Gastrocnemius medialis (tissue), 4 donors: ENCODE results near the gene KIAA0319L. TPM values are rescaled to one million over a fixed set of nuclear protein-coding genes. Genes with fewer than 3 reads are reported as not detected.
"Not testable (repeated sequence)": the region's sequence is repeated elsewhere in the genome, so short reads cannot be mapped to it uniquely, and the experiment has no call there.

Experiments
- ATAC-seq, 2 donors: fragments of 150-250 bp; one replicate each; pipeline ENCODE4 v1.9.1; 2016
- DNase-seq, 2 donors: peaks; one replicate each; pipeline ENCODE4 v3.0.0-alpha.2; 2019
- H3K27ac ChIP-seq, 4 donors: fragments of 200-600 bp; sonication (generic); 1 replicate in 1 of 4; 2 replicates in 3 of 4; pipeline ENCODE4 v1.5.1; 2016 to 2018; ENCODE audit warnings: mild to moderate bottlenecking in 2 of 4, moderate library complexity in 1 of 4
- H3K27me3 ChIP-seq, 3 donors: fragments of 200-600 bp; sonication (generic) in 2 of 3; 1 replicate in 1 of 3; 2 replicates in 2 of 3; pipeline versions ENCODE4 v1.5.1 to v1.6.0; 2016 to 2019; ENCODE audit warnings: mild to moderate bottlenecking in 1 of 3, moderate library complexity in 1 of 3
- H3K36me3 ChIP-seq, 2 donors: fragments of 200-600 bp; sonication (generic) in 1 of 2; one replicate each; pipeline ENCODE4 v1.5.1; 2017 to 2018
- H3K4me1 ChIP-seq, 2 donors: fragments of 200-600 bp; sonication (generic) in 1 of 2; one replicate each; pipeline ENCODE4 v1.5.1; 2016 to 2017; ENCODE audit warnings: mild to moderate bottlenecking in 2 of 2
- H3K4me3 ChIP-seq, 4 donors: fragments of 200-600 bp; sonication (generic) in 3 of 4; 1 replicate in 1 of 4; 2 replicates in 3 of 4; pipeline ENCODE4 v1.5.1; 2016 to 2019; ENCODE audit warnings: mild to moderate bottlenecking in 2 of 4
- H3K9me3 ChIP-seq, 3 donors: fragments of 200-600 bp; sonication (generic) in 2 of 3; 1 replicate in 1 of 3; 2 replicates in 2 of 3; pipeline ENCODE4 v1.5.1; 2016 to 2019
- POLR2A ChIP-seq, 2 donors: fragments of 450-650 bp; IDR thresholded peaks; one replicate each; pipeline ENCODE4 v1.6.1; 2017; ENCODE audit warnings: antibody characterized with exemption in 2 of 2, mild to moderate bottlenecking in 2 of 2, moderate library complexity in 2 of 2
- in situ Hi-C, 4 donors: fragments of 200-750 bp; cut with MboI; loops; one replicate each; pipeline versions ENCODE4 v1.15.0 to v1.8.0; 2017; ENCODE audit warnings: low sequenced_read_pairs in 4 of 4
- intact Hi-C: fragments of 100-400 bp; cut with DNase I; formaldehyde crosslinking; loops from one replicate; pipeline ENCODE4 v1.15.1; 2023; ENCODE audit warnings: low total_unique reads
- total RNA-seq, 4 donors: library from RNA; depleted of rRNA; stranded (reverse); fragments of >200 nt; gene quantifications; one replicate each; pipeline versions ENCODE4 v1.1.0 to v1.2.3, GENCODE V29; 2016
- TF ChIP-seq, protein P1 (sequence below), 5 experiments: fragments of 450-650 bp in 3 of 5; fragments of 200-600 bp in 2 of 5; sonication (generic) in 2 of 5; IDR thresholded peaks in 4 of 5; conservative IDR thresholded peaks in 1 of 5; 1 replicate in 4 of 5; 2 replicates in 1 of 5; pipeline ENCODE4 v1.5.1; 2016 to 2019; ENCODE audit warnings: antibody characterized with exemption in 5 of 5, mild to moderate bottlenecking in 3 of 5, moderate library complexity in 3 of 5

Gene KIAA0319L
- total RNA-seq, 4 donors from 2014 or later, result 44.4 to 85.0 (median 69.2) TPM

GRCh38 chr1:35589516-35590427, 32.6 kb upstream of the KIAA0319L start:
- in situ Hi-C loops (no loop called here), intact Hi-C loops (no loop called here)
- Histone ChIP-seq H3K36me3 (no peaks in the 10 kb centered on the region), H3K4me1 (no peaks in the 10 kb centered on the region), H3K27me3 (no peaks in the 10 kb centered on the region), H3K9me3 (no peaks in the 10 kb centered on the region), H3K27ac (no peak overlapping the region), H3K4me3 (no peak overlapping the region)
- ATAC-seq (no peak), DNase-seq (no peak)
- TF ChIP-seq, protein P1, sequence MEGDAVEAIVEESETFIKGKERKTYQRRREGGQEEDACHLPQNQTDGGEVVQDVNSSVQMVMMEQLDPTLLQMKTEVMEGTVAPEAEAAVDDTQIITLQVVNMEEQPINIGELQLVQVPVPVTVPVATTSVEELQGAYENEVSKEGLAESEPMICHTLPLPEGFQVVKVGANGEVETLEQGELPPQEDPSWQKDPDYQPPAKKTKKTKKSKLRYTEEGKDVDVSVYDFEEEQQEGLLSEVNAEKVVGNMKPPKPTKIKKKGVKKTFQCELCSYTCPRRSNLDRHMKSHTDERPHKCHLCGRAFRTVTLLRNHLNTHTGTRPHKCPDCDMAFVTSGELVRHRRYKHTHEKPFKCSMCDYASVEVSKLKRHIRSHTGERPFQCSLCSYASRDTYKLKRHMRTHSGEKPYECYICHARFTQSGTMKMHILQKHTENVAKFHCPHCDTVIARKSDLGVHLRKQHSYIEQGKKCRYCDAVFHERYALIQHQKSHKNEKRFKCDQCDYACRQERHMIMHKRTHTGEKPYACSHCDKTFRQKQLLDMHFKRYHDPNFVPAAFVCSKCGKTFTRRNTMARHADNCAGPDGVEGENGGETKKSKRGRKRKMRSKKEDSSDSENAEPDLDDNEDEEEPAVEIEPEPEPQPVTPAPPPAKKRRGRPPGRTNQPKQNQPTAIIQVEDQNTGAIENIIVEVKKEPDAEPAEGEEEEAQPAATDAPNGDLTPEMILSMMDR (IDR thresholded peaks at IDR 0.05 in 4 of 5, conservative IDR thresholded peaks at IDR 0.05 in 1 of 5), result no peak
- TF ChIP-seq POLR2A (IDR thresholded peaks at IDR 0.05), result no peak

- Histone ChIP-seq H3K9me3 (no peaks in the 10 kb centered on the region), H3K27me3 (no peaks in the 10 kb centered on the region), H3K4me3 (no peak overlapping the region), H3K4me1 (no peaks in the 10 kb centered on the region), H3K27ac (no peak overlapping the region), H3K36me3 (no peaks in the 10 kb centered on the region)
- in situ Hi-C loops, result no loop called here
- intact Hi-C loops, result no loop called here
- ATAC-seq, result no peak
- no peak for TF ChIP-seq POLR2A (IDR thresholded peaks at IDR 0.05)
- TF ChIP-seq, protein P1 (IDR thresholded peaks at IDR 0.05 in 4 of 5, conservative IDR thresholded peaks at IDR 0.05 in 1 of 5), result no peak
- DNase-seq, result no peak
Observed at GRCh38 chr1:35588197-35588910, 31.2 kb upstream of the KIAA0319L start.

- Histone ChIP-seq H3K4me3 (no peak overlapping the region), H3K4me1 (no peaks in the 10 kb centered on the region), H3K27me3 (no peaks in the 10 kb centered on the region), H3K36me3 (no peaks in the 10 kb centered on the region), H3K9me3 (no peaks in the 10 kb centered on the region), H3K27ac (no peak overlapping the region)
- no peak for ATAC-seq
- no peak for DNase-seq
- intact Hi-C loops (no loop called here), in situ Hi-C loops (no loop called here)
- TF ChIP-seq, protein P1 (IDR thresholded peaks at IDR 0.05 in 4 of 5, conservative IDR thresholded peaks at IDR 0.05 in 1 of 5), result no peak
- no peak for TF ChIP-seq POLR2A (IDR thresholded peaks at IDR 0.05)
Observed at GRCh38 chr1:35587736-35588135, 30.5 kb upstream of the KIAA0319L start.

DNA sequence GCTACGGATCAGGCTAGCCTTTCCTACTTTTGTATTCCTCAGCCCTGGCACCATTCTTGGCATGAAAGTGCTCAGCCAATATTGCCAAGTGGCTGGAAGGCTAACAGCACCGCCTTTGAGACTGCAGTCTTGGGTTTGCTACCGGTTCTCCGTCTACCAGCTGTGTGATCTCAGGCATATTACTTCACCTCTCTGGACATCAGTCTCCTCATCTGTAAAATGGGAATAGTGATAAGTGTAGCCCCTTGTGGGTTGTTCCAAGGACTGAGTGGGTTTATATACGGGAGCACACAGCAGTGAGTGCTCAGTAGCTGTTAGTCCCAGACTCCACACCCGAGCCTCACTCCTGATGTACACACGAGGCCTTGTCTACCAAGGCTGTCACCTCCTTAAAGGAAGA, 29.6 kb upstream of the KIAA0319L start:
- H3K4me3 ChIP-seq, result no peak overlapping the region
- in situ Hi-C loops, result no loop called here
- intact Hi-C loops, result no loop called here
- no peak for TF ChIP-seq POLR2A (IDR thresholded peaks at IDR 0.05)
- TF ChIP-seq, protein P1 (IDR thresholded peaks at IDR 0.05 in 4 of 5, conservative IDR thresholded peaks at IDR 0.05 in 1 of 5), result no peak
- H3K27ac ChIP-seq, result no peak overlapping the region
- ATAC-seq (no peak), DNase-seq (no peak)
- no peaks in the 10 kb centered on the region for H3K4me1 ChIP-seq
- no peaks in the 10 kb centered on the region for H3K9me3 ChIP-seq
- H3K36me3 ChIP-seq, result no peaks in the 10 kb centered on the region
- H3K27me3 ChIP-seq, result no peaks in the 10 kb centered on the region

DNA sequence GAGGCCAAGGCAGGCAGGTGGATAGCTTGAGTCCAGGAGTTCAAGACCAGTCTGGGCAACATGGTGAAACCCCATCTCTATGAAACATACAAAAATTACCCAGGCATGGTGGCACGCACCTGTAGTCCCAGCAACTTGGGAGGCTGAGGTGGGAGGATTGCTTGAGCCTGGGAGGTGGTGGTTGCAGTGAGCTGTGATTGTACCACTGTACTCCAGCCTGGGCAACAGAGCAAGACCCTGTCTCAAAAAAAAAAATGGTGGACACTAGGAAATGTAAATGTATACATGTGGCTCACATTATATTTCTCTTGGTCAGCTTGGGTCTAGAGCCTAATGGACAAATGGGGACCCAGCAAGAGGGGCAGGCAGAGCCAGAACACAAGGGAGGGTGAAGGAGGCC, 28.6 kb upstream of the KIAA0319L start:
- H3K9me3 ChIP-seq, DNase-seq, H3K36me3 ChIP-seq, H3K27me3 ChIP-seq, H3K4me3 ChIP-seq, intact Hi-C loops, H3K27ac ChIP-seq, H3K4me1 ChIP-seq, in situ Hi-C loops, ATAC-seq: not testable (repeated sequence)
